H54 (cell line): Measurements from ENCODE around the gene CORO2B.

ENCODE experiments used
- DNase-seq: peaks from one replicate; pipeline ENCODE4 v3.0.0; 2011; ENCODE audit warnings: low spot score, mixed read lengths; ENCODE audit not compliant: insufficient read length
- FAIRE-seq: peaks from 3 replicates; lab custom pipeline; 2011; peaks lifted over from hg19 to GRCh38; lab: Jason Lieb, UNC
- POLR2A ChIP-seq: IDR thresholded peaks from 2 replicates; pipeline ENCODE4 v1.6.1; 2011; ENCODE audit warnings: low read depth, mild to moderate bottlenecking, low read length

The CORO2B gene

DNA sequence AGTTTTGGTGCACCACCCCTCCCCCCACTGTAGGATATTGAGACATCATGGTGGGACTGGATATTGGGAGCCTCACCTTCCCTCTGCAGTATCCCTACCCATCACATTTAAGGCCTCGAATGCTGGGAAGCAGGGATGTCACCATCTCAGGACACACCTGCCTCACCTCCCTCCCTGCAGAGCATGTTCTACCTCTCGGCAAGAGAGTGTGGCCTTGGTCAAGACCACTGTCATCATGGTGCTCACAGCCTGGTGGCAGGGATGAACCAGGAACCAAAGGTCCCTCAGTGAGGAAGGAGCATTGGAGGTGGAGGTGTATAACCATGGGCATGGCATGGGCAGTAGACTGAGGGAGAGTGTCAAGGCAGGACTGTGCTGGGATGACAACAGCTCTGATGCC lies 104.8 kb downstream of the CORO2B start:
- TF ChIP-seq POLR2A: no peak
- DNase-seq: no peak
- no peak for FAIRE-seq

DNA sequence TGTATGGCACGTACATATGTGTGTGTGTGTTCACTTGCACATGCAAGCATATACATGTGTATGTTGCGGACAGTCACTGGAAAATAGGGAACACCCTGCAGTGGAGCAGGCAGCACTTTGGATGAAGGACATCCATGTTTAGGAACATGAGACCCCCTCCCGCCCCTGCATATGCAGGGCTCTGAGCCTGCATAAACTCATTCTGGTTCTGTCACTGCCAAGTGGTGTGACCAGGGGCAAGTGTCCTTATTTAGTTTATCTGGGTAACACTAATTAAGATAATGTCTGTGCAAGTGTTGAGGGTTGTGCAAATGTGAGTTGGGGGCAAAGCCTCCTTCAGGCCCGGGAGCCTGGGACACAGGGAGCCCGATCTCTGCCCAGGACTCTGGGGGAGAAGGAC lies 105.7 kb downstream of the CORO2B start:
- TF ChIP-seq POLR2A: no peak
- FAIRE-seq (no peak), DNase-seq (no peak)

DNA sequence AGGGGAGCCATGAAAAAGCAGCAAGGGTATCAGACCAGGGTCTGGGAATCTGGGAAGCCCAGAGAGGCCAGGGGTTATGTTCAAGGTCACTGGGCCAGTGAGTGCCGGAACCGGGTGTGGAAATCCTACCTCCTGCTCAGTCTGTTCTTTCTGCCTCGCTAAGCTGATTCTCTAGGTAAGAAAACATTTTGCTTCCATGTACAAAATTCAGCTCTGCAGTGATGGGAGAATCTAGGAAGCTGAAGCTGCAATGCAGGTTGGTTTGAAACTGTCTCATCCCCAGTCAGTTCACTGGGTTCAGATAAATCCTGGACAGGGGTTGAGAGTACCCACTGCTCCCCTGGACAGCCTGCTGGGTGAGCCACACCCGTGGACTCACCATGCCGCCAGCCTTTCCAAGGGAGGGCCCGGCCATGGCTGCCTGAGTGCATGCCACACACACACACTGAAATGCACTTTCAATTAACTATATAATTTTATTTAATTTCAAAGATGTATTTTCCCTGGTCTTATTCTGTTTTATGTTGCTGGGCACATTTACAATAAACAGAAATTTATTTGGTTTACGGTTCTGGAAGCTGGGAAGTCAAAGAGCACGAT lies 108.4 kb downstream of the CORO2B start:
- DNase-seq (no peak), FAIRE-seq (no peak)
- no peak for TF ChIP-seq POLR2A

DNA sequence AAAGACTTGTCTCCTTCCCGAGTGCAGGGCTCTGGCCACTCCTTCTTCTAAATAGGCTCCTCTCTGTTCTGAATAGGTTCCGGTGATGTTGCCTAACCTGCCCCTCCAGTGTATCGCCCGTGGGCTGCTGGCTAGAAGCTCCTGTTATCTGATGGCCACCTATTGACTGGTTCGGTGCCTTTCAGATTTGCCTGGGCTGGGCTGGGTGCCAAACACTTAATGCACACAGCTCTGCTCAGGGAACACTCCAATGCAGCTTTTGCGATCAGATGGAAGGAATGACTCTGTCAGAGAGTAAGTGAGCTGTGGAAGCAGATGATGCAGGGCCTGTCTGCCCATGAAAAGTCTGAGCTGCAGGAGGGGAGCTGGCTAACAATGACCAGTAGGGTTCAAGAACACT lies 112.9 kb downstream of the CORO2B start:
- TF ChIP-seq POLR2A: no peak
- DNase-seq (no peak), FAIRE-seq (no peak)

DNA sequence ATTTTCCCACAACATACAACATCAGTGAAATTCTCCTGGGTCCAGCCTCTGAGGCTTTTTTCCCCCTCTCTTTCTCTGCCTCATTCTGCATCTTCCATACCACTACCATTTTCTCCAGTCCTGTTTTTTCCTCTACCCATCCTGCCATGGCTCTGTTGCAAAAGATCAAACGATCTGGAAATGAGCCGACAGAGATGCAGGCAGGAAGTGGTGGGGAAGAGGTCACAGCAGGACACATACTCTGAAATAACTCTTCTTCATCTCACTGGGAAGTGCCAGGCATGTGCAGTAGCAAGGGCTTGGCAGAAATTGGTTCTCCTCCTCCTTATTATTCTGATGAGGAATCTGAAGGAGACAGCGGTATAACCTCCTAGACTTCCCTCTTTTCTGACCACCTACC lies 114.3 kb downstream of the CORO2B start:
- no peak for FAIRE-seq
- no peak for TF ChIP-seq POLR2A
- DNase-seq: no peak

DNA sequence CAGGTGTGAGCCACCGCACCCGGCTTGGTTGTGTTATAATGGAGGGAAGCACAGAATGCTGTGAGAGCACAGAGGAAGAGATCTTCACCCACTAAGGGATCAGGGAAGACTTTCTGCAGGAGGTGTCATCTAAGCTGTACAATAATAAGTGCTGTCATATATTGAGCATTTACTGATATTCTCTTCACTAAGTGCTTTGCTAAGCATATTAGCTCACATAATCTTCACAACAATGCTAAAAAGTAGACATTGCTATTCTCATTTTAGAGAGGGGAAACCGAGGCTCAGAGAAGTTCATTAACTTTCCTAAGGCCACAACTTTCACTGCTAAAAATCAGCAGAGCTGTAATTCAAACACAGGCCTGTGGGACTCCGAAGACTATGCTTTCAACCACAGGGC lies 115.3 kb downstream of the CORO2B start:
- FAIRE-seq (no peak), DNase-seq (no peak)
- TF ChIP-seq POLR2A: no peak

DNA sequence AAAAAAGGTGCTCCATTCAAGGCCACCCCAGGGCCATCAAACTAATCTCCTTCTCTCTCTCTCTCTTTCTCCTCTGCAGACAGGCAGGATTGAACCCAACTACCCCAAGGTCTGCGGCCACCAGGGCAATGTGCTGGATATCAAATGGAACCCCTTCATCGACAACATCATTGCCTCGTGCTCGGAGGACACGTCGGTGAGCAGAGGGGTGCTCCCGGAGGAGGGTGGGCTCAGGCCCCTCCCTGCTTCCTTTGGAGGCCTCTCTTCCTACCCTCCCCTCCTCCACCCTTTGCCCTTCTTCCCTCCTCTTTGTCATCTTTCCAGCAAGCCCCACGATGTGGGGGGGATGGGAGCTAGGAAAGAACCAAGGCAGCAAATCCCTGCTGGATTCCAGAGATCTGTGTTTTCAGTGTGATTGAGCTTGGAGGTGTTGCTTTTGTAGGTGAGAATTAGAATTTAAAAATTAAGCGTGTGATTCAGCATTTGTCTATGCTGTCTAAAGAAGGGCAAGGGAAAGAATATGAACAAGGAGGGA lies 116.3 kb downstream of the CORO2B start:
- no peak for TF ChIP-seq POLR2A
- DNase-seq: no peak
- no peak for FAIRE-seq

DNA sequence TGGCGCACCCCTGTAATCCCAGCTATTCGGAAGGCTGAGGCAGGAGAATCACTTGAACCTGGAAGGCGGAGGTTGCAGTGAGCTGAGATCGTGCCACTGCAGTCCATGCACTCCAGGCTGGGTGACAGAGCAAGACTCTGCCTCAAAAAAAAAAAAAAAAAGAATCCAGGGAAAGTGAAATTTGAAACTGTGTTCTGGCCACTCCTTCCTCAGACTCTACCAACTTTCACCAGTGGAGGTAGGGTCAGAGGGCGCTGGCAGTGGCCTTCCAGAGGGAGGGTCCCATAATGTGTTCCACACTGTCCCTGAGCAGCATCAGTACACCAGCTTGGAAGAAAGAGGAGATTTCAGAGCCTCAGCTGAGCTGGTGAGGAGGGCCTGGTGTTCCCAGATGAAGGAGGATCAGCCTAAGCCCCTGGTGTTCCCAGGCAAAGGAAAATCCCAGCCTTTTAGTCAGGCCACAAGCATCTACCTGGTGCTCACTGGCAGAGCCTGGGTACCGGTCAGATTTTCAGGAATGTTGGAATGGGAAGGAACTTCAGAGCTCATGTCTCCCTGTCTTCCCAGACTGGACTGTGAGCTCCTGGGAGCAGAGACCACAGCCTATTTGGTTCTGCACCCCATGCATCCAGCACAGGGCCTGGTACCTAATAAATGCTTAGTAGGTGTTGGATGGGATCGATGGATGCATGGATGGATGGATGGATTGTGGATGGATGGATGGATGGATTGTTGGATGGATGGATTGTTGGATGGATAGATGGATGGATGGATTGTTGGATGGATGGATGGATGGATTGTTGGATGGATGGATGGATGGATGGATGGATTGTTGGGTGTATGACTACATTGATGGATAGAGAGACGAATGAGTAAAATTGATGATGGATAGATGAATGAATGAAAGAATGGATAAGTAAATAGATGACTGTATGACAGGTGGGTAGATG lies 117.9 kb downstream of the CORO2B start:
- TF ChIP-seq POLR2A: no peak
- no peak for FAIRE-seq
- no peak for DNase-seq

DNA sequence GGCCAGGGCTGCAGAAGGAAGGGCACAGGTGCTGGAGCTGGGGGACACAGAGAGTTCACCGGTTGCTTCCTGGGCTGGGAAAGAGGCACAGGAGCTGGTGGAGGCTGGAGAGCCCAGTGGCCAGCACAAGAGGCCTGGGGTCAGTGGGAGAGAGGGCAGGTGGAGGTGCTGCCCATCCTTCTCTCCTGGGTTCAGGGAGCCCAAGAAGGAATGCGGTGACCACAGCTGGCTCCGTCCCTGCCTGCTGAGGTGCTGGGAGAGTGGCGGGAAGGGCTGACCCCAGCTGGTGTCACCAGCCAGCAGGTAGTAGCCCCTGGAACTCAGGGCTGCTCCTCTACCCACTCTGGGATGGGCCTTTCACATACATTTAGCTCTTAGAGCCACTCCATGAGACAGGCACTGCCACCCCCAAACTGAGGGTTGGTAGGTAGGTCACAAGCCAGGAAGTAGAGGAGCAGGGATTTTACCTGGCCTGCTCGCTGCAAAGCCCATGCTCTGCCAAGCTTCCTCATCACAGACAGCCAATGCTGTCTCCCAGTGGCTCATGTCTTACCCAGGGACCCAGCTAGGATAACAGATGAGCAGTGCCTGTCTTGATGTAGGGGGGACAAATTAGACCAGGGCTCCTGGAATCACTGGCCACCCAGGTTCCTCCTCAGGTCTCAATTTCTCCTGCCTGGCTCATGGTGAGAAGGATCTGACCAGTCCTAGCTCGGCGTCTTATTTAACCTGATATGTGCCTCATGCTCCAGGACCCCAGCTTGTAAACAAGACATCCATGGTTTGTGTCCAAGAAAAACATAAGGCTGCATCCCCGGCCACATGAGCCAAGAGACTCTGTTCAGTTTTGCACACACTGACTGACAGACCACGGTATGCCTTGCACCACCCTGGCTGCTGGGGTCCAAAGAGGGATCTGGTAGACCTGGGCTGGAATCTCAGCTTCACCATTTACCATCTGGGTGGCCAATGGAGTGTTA lies 119.2 kb downstream of the CORO2B start:
- no peak for TF ChIP-seq POLR2A
- FAIRE-seq: no peak

DNA sequence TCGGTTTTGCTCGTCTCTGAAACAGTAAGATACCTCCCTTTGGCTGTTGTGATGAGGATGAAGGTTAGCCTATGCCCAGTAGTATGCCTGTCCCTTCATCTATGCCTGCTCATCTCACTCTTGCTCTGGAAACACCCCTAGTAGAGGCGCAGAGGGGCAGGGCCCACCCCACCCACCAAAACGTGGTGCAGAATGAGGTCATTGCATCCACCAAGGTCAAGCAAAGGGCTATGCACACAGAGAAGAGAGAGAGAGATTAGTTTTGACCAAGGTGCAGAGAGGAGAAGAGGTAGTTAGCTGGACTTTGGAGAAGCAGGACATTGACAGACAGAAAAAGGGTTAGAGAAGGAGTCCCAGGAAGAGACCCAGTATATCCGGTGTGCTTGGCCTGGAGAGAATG lies 119.9 kb downstream of the CORO2B start:
- no peak for DNase-seq
- FAIRE-seq: no peak
- no peak for TF ChIP-seq POLR2A

More for the DNA sequence above, 119.2 kb downstream of the CORO2B start:
- DNase-seq: no peak

DNA sequence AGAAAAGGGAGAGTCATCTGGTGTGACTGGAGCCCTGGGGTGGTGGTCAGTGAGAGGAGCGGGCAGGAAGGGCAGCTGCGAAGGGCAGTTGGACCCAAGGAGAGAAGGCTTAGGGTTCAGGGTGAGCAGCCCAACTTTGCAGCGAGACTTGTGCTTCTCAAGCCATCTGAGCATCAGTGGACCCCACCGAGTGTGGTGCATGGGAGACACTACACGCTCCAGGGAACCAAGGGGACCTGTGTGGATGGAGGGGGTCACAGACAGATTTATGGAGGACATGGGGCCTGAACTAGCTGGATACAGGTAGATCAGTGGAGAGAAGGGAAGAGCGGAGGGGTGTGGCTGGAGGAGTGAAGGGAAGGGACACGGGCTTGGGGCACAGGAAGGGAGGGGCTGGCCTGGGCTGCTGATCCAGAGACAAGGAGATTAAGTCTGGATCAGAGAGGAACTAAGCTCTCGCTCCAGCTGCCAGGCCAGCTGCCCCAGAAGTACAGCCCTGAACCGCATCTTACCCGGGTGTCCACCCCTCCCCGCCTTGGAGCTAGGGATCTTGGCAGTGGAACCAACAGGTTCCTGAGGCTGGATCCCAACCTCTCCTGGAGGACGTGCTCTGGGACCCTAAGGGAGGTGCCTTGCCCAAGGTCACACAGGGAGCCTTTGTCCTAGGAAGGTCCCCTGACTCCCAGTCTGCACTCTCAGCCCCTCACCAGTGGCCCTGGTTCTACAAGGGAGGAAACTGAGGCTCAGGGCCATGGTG lies 120.5 kb downstream of the CORO2B start:
- no peak for FAIRE-seq
- DNase-seq: no peak
- no peak for TF ChIP-seq POLR2A

DNA sequence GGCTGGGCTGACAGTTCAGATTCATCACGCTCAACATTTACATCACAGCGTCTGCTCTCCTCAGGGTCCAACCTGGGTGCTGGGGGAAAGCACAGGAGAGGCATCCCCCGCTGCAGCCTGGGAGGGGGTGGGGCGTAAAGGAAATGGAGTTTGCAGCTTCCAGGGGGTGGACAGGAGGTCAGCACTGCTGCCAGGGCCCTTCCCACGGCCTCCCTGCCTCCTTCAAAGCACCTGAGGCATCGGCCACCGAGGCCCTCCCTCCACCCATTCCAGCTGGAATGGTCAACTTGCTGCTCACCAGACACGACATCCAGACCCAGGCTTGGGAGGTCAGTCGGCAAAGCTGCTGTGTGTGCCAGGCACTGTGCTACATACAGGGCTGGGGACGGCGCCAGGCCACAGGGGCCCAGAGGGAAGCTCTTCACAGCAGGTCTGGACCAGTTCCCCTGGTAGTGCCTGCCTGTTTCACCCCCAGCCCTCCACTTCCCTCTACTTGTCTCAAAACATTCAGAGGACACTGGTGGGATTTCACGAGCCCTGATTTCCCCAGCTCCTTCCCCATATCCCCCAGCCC lies 121.2 kb downstream of the CORO2B start:
- FAIRE-seq: no peak
- no peak for DNase-seq
- TF ChIP-seq POLR2A: no peak

DNA sequence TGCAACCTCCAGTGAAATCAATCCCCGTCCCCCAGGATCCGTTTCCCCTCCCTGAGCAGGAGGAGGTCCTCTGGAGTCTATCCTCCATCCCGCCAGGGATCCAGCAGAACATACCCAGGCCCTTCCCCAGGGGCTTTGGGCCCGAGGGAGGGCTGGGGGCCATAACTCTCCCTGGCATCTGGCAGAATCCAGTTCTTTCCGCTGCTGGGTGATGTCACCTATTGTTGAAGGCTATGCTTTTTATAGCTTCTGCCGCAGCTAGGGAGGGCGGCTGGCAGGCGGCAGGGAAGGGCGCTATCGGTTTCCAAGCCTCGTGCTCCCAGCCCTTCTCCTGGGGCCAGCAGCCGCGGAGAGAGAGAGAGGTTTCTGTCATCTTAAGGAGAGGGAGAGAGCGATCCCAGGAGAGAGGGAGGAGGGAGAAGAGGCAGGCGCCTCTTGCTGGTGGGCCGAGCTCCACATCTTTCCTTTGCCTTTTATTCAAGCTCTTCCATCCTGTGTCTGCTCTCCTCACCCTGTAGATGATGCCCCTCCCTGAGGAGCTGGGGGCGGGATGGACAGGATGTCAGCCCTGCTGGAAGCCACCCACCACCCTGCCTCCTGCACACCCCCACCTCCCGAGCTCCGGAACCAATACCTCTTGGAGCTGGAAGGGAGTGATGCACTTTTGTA lies 121.8 kb downstream of the CORO2B start:
- DNase-seq: peak; percentile 42
- FAIRE-seq: no peak
- TF ChIP-seq POLR2A: 0 out of 2 replicates have a peak, but pooled peaks have one; percentile 11
